ENCODE measurements around the gene UHRF1. TPM values are rescaled to one million over a fixed set of nuclear protein-coding genes. Genes with fewer than 3 reads are reported as not detected.

Gene UHRF1
- total and polyA plus RNA-seq, 2 of the 13 experiments (the other 11 are each of a cell fraction or from before 2014, with no cell fraction given): 6.8 to 78.4 TPM

DNA sequence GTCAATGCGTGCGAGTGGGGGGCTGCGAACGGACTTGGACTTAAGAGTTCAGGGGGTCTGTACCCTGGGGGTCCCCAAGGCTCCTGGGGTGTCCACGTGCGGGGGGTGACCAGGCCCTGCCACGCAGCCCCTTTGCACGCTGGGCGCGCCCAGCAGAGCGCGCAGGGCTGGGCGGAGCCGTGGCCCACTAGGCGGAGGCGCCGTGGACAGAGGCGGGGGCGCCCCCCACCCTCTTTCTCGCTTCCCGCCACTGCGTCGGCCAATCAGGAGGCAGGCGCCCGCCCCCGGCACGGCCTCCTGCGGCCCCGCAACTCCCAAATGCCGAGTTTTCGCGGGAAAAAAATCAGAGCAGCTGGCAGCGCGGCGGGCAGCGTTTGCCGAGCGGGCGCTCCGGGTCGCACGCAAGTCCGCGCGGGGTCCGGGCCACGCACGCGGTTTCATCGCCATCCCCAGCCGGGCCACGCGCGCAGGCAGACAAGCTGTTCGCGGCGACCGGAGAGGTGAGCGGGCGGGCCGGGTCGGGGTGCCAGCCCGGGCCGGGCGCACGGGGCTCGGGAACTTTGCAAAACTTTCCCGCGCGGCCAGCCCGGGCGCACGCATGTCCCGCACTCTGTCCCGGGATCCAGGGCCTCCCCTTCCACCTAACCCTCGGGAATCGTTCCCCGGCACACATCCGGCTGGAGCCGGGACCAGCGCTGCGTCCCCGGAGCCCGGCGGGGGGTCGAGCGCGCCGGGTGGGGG is at the start of gene UHRF1 (continued):
- TF ChIP-seq ZNF570 (CRISPR knock-in tag; IDR thresholded peaks at IDR 0.05; ENCODE audit: borderline replicate concordance) (no peak), DNMT3B (CRISPR knock-in tag; conservative IDR thresholded peaks at IDR 0.05) (no peak), IKZF1 (IDR thresholded peaks at IDR 0.05) (no peak), ZNF180 (CRISPR knock-in tag; IDR thresholded peaks at IDR 0.05; ENCODE audit: borderline replicate concordance, low read depth) (no peak), GFI1 (CRISPR knock-in tag; IDR thresholded peaks at IDR 0.05; ENCODE audit: borderline replicate concordance) (peak; percentile 87), ZNF282 (IDR thresholded peaks at IDR 0.05; ENCODE audit: partially characterized antibody) (no peak), REL (CRISPR knock-in tag; conservative IDR thresholded peaks at IDR 0.05) (no peak; the same call in 1 of the 2 replicates), CENPT (CRISPR knock-in tag; IDR thresholded peaks at IDR 0.05; ENCODE audit: low read depth) (no peak), HNRNPLL (IDR thresholded peaks at IDR 0.05; ENCODE audit: low read depth, low read length, poor library complexity, severe bottlenecking) (peak; percentile 7), ZNF557 (CRISPR knock-in tag; IDR thresholded peaks at IDR 0.05) (peak; percentile 85; the same call in 1 of the 2 replicates), IKZF4 (CRISPR knock-in tag; IDR thresholded peaks at IDR 0.05; ENCODE audit: borderline replicate concordance, low read depth, not compliant biosample characterization) (peak; percentile 70), SALL1 (CRISPR knock-in tag; IDR thresholded peaks at IDR 0.05) (peak; percentile 5; the same call in 1 of the 2 replicates), TAF15 (IDR thresholded peaks at IDR 0.05; ENCODE audit: low read depth, low read length, poor library complexity, severe bottlenecking) (no peak), ZNF296 (CRISPR knock-in tag; conservative IDR thresholded peaks at IDR 0.05) (peak; percentile 66; the same call in 1 of the 2 replicates), ZNF17 (CRISPR knock-in tag; IDR thresholded peaks at IDR 0.05) (no peak), MAFG (CRISPR knock-in tag; IDR thresholded peaks at IDR 0.05) (no peak), ZNF143 (CRISPR knock-in tag; IDR thresholded peaks at IDR 0.05) (no peak), CENPX (CRISPR knock-in tag; IDR thresholded peaks at IDR 0.05) (no peak), GATAD2A (CRISPR knock-in tag; IDR thresholded peaks at IDR 0.05) (no peak), MAF1 (CRISPR knock-in tag; IDR thresholded peaks at IDR 0.05; ENCODE audit: borderline replicate concordance) (peak; percentile 63; the same call in 1 of the 2 replicates), CREM (IDR thresholded peaks at IDR 0.05) (no peak), CREM (CRISPR knock-in tag; IDR thresholded peaks at IDR 0.05) (no peak), NCOA5 (CRISPR knock-in tag; IDR thresholded peaks at IDR 0.05) (no peak), LCORL (IDR thresholded peaks at IDR 0.05) (no peak), LCORL (CRISPR knock-in tag; IDR thresholded peaks at IDR 0.05) (no peak)
- TF ChIP-seq, protein P1, sequence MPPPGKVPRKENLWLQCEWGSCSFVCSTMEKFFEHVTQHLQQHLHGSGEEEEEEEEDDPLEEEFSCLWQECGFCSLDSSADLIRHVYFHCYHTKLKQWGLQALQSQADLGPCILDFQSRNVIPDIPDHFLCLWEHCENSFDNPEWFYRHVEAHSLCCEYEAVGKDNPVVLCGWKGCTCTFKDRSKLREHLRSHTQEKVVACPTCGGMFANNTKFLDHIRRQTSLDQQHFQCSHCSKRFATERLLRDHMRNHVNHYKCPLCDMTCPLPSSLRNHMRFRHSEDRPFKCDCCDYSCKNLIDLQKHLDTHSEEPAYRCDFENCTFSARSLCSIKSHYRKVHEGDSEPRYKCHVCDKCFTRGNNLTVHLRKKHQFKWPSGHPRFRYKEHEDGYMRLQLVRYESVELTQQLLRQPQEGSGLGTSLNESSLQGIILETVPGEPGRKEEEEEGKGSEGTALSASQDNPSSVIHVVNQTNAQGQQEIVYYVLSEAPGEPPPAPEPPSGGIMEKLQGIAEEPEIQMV (CRISPR knock-in tag; IDR thresholded peaks at IDR 0.05; ENCODE audit: low read depth): no peak
- TF ChIP-seq, protein P2, sequence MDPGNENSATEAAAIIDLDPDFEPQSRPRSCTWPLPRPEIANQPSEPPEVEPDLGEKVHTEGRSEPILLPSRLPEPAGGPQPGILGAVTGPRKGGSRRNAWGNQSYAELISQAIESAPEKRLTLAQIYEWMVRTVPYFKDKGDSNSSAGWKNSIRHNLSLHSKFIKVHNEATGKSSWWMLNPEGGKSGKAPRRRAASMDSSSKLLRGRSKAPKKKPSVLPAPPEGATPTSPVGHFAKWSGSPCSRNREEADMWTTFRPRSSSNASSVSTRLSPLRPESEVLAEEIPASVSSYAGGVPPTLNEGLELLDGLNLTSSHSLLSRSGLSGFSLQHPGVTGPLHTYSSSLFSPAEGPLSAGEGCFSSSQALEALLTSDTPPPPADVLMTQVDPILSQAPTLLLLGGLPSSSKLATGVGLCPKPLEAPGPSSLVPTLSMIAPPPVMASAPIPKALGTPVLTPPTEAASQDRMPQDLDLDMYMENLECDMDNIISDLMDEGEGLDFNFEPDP (CRISPR knock-in tag; conservative IDR thresholded peaks at IDR 0.05): no peak
- TF ChIP-seq, protein P3, sequence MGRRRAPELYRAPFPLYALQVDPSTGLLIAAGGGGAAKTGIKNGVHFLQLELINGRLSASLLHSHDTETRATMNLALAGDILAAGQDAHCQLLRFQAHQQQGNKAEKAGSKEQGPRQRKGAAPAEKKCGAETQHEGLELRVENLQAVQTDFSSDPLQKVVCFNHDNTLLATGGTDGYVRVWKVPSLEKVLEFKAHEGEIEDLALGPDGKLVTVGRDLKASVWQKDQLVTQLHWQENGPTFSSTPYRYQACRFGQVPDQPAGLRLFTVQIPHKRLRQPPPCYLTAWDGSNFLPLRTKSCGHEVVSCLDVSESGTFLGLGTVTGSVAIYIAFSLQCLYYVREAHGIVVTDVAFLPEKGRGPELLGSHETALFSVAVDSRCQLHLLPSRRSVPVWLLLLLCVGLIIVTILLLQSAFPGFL (CRISPR knock-in tag; IDR thresholded peaks at IDR 0.05): no peak; the same call in 1 of the 2 replicates
- TF ChIP-seq, protein P4, sequence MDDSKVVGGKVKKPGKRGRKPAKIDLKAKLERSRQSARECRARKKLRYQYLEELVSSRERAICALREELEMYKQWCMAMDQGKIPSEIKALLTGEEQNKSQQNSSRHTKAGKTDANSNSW (CRISPR knock-in tag; IDR thresholded peaks at IDR 0.05; ENCODE audit: borderline replicate concordance): no peak
